Neuronal stem cell (in vitro differentiated cells): ENCODE measurements around the gene F12.

Experiments
- DNase-seq: peaks from one replicate; pipeline ENCODE4 v3.0.0-alpha.2; 2013; ENCODE audit warnings: low spot score
- H2AFZ ChIP-seq: one replicate; pipeline ENCODE4 v1.6.1; 2013; ENCODE audit warnings: mild to moderate bottlenecking, low read length, inconsistent platforms
- H2AK5ac ChIP-seq: 2 replicates; pipeline ENCODE4 v1.6.1; 2013; ENCODE audit warnings: low read depth, mild to moderate bottlenecking, inconsistent platforms, low read length, moderate library complexity, mixed read lengths
- H2BK120ac ChIP-seq: 2 replicates; pipeline ENCODE4 v1.6.1; 2013; ENCODE audit warnings: low read depth, mild to moderate bottlenecking, inconsistent platforms, low read length, moderate library complexity, mixed read lengths
- H2BK12ac ChIP-seq: one replicate; pipeline ENCODE4 v1.6.1; 2013; ENCODE audit warnings: low read length, inconsistent platforms
- H2BK15ac ChIP-seq: 2 replicates; pipeline ENCODE4 v1.6.1; 2013; ENCODE audit warnings: mild to moderate bottlenecking, low read length, inconsistent platforms, mixed read lengths
- H2BK5ac ChIP-seq: one replicate; pipeline ENCODE4 v1.6.1; 2013; ENCODE audit warnings: inconsistent platforms, mild to moderate bottlenecking, low read length, moderate library complexity
- H3K14ac ChIP-seq: one replicate; pipeline ENCODE4 v1.6.1; 2013; ENCODE audit warnings: low read length, inconsistent platforms
- H3K18ac ChIP-seq: 2 replicates; pipeline ENCODE4 v1.6.1; 2013; ENCODE audit warnings: low read length, inconsistent platforms
- H3K23ac ChIP-seq: 2 replicates; pipeline ENCODE4 v1.6.1; 2013; ENCODE audit warnings: low read depth, mild to moderate bottlenecking, mixed read lengths, low read length, inconsistent platforms; ENCODE audit not compliant: poor library complexity
- H3K27ac ChIP-seq: replicated peaks from 3 replicates; pipeline ENCODE4 v1.5.1; 2013; ENCODE audit warnings: low read length, inconsistent platforms
- H3K27me3 ChIP-seq, 3 experiments: 2 replicates each; pipeline ENCODE4 v1.6.1; 2013; ENCODE audit warnings: low read length in 3 of 3, mild to moderate bottlenecking in 2 of 3, inconsistent platforms in 1 of 3, low read depth in 1 of 3, mixed read lengths in 1 of 3, moderate library complexity in 1 of 3; ENCODE audit not compliant: control insufficient read depth in 3 of 3, insufficient read depth in 3 of 3
- H3K36me3 ChIP-seq, 2 donors: replicated peaks in 1 of 2; 2 replicates each; pipeline ENCODE4 v1.6.1; 2013; ENCODE audit warnings: low read length in 2 of 2; ENCODE audit not compliant: control insufficient read depth in 2 of 2, insufficient read depth in 2 of 2
- H3K4ac ChIP-seq: 2 replicates; pipeline ENCODE4 v1.6.1; 2013; ENCODE audit warnings: inconsistent platforms, mild to moderate bottlenecking, low read length, moderate library complexity
- H3K4me1 ChIP-seq, 2 donors: 1 replicate in 1 of 2; 2 replicates in 1 of 2; pipeline ENCODE4 v1.6.1; 2013; ENCODE audit warnings: low read length in 2 of 2, low read depth in 1 of 2; ENCODE audit not compliant: control insufficient read depth in 2 of 2, insufficient read depth in 1 of 2
- H3K4me2 ChIP-seq: one replicate; pipeline ENCODE4 v1.6.1; 2013; ENCODE audit warnings: mild to moderate bottlenecking, low read length, inconsistent platforms; ENCODE audit not compliant: insufficient read depth, poor library complexity, severe bottlenecking
- H3K4me3 ChIP-seq, 2 donors: 2 replicates each; pipeline ENCODE4 v1.5.1; 2013; ENCODE audit warnings: low read length in 2 of 2, mild to moderate bottlenecking in 2 of 2, inconsistent platforms in 1 of 2, moderate library complexity in 1 of 2
- H3K79me1 ChIP-seq: one replicate; pipeline ENCODE4 v1.6.1; 2013; ENCODE audit warnings: low read depth, mild to moderate bottlenecking, inconsistent platforms, low read length, moderate library complexity
- H3K9ac ChIP-seq: one replicate; pipeline ENCODE4 v1.6.1; 2013; ENCODE audit warnings: mild to moderate bottlenecking, low read depth, low read length, inconsistent platforms; ENCODE audit not compliant: poor library complexity
- H3K9me3 ChIP-seq, 2 donors: replicated peaks in 1 of 2; 2 replicates each; pipeline versions ENCODE3 to v1.6.1; 2013; ENCODE audit warnings: low read length in 2 of 2, mild to moderate bottlenecking in 2 of 2, inconsistent platforms in 1 of 2, low read depth in 1 of 2, mixed read lengths in 1 of 2, moderate library complexity in 1 of 2; ENCODE audit not compliant: control insufficient read depth in 2 of 2, insufficient read depth in 1 of 2
- H4K8ac ChIP-seq: one replicate; pipeline ENCODE4 v1.6.1; 2013; ENCODE audit warnings: low read depth, mild to moderate bottlenecking, inconsistent platforms, low read length, moderate library complexity
- H4K91ac ChIP-seq: one replicate; pipeline ENCODE4 v1.6.1; 2013; ENCODE audit warnings: low read length, low read depth, mild to moderate bottlenecking, inconsistent platforms; ENCODE audit not compliant: poor library complexity
- WGBS, 2 donors: extraction: QIAGEN DNeasy Blood & Tissue Kit; methylation state at CpG; one replicate each; pipeline ENCODE4 v1.1.7; 2013; ENCODE audit warnings: missing lambda C conversion rate in 2 of 2, mixed read lengths in 1 of 2; ENCODE audit not compliant: insufficient read length in 2 of 2, insufficient replicate concordance in 1 of 2; ENCODE audit errors: extremely low coverage in 2 of 2; 5-methylcytosine and 5-hydroxymethylcytosine counted together

Gene F12

DNA sequence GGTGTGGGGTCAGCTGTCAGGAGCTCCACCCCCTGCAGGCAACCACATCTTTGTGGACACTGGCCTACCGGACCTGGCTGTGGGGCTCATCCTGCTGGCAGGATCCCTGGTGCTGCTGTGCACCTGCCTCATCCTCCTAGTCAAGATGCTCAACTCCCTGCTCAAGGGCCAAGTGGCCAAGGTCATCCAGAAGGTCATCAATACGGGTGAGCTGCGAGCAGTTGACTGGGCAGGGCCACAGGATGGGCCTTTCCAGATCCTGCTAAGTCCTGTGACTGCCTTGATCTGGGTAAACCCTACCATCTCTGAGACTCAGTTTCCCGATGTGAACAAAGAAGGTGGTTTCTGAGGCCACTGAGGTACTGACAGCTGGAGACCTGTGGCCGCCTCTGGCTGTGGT is 15.4 kb downstream of the F12 start:
- H3K4me2 ChIP-seq = no peak overlapping the region
- peak overlapping the region; percentile 62 for H2BK15ac ChIP-seq
- no peak overlapping the region for H3K27ac ChIP-seq
- H3K4me1 ChIP-seq = peaks cover 2 to 10% of the 10 kb centered on the region in 2 donors
- H2AFZ ChIP-seq = no peak overlapping the region
- no CpG with 5 or more reads among the region's 5 CpGs for WGBS, 2 donors
- H3K9ac ChIP-seq = no peak overlapping the region
- no peaks in the 10 kb centered on the region for H3K9me3 ChIP-seq
- H4K8ac ChIP-seq = no peak overlapping the region
- peak overlapping the region; percentile 54 for H2BK5ac ChIP-seq
- DNase-seq = no peak
- H3K27me3 ChIP-seq = peaks cover 0 to 46% (median 0%) of the 10 kb centered on the region in 3 experiments
- H3K4me3 ChIP-seq = no peak overlapping the region
- H3K18ac ChIP-seq = peak overlapping the region; percentile 33
- no peak overlapping the region for H4K91ac ChIP-seq
- no peak overlapping the region for H3K14ac ChIP-seq
- H3K23ac ChIP-seq = no peak overlapping the region
- H2AK5ac ChIP-seq = no peak overlapping the region
- no peaks in the 10 kb centered on the region for H3K36me3 ChIP-seq
- H3K79me1 ChIP-seq = peaks cover 1% of the 10 kb centered on the region
- no peak overlapping the region for H2BK12ac ChIP-seq
- H3K4ac ChIP-seq = no peak overlapping the region
- no peak overlapping the region for H2BK120ac ChIP-seq

DNA sequence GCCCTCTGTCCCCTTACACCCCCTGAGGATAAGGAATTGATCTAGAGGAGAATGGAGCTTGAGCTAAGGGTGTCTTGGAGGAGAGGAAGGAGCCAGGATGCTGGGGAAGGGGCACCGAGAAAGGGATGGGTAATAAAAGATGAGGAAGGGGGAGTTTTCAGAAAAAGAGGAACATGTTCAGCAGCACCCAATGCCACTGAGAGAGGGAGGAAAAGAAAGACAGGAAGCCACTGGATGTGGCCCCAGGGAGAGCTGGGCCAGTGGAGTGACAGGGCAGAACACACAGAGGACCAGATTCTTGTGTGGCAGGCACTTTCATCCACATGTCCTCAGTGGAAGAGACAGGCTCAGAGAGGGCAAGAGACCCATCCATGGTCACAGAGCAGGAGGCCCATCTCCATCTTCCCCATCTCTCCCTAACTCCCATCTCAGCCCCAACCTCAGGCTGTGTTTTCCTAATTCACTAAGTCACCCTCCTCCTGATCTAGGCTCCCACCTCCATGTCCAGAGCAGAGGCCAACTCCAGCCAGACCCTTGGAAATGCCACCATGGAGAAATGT is 16.1 kb downstream of the F12 start:
- Histone ChIP-seq H2BK12ac (no peak overlapping the region), H3K9me3 (no peaks in the 10 kb centered on the region), H3K14ac (no peak overlapping the region), H4K91ac (no peak overlapping the region), H3K18ac (no peak overlapping the region), H2BK120ac (no peak overlapping the region), H3K4ac (no peak overlapping the region), H3K23ac (no peak overlapping the region), H2BK5ac (no peak overlapping the region), H3K27ac (no peak overlapping the region), H3K4me1 (peaks cover 2 to 14% of the 10 kb centered on the region in 2 donors), H3K4me3 (no peak overlapping the region), H4K8ac (no peak overlapping the region), H3K4me2 (no peak overlapping the region), H3K27me3 (peaks cover 0 to 52% (median 0%) of the 10 kb centered on the region in 3 experiments), H2AK5ac (no peak overlapping the region), H3K79me1 (no peaks in the 10 kb centered on the region), H2BK15ac (no peak overlapping the region), H3K9ac (no peak overlapping the region), H2AFZ (no peak overlapping the region), H3K36me3 (no peaks in the 10 kb centered on the region)
- no peak for DNase-seq
- WGBS, 2 donors = no CpG with 5 or more reads among the region's 1 CpG

- Histone ChIP-seq H3K4me1 (peaks cover 2 to 14% of the 10 kb centered on the region in 2 donors), H2AK5ac (no peak overlapping the region), H3K18ac (no peak overlapping the region), H2AFZ (no peak overlapping the region), H4K8ac (no peak overlapping the region), H2BK15ac (no peak overlapping the region), H3K36me3 (no peaks in the 10 kb centered on the region), H3K27me3 (peaks cover 0 to 51% (median 0%) of the 10 kb centered on the region in 3 experiments), H2BK120ac (peak overlapping the region; percentile 30), H2BK5ac (no peak overlapping the region), H3K9ac (no peak overlapping the region), H3K79me1 (no peaks in the 10 kb centered on the region), H3K14ac (no peak overlapping the region), H3K23ac (no peak overlapping the region), H3K9me3 (no peaks in the 10 kb centered on the region), H2BK12ac (no peak overlapping the region), H3K4me3 (no peak overlapping the region), H4K91ac (no peak overlapping the region), H3K4me2 (no peak overlapping the region), H3K4ac (no peak overlapping the region), H3K27ac (no peak overlapping the region)
- DNase-seq = no peak
- no CpG with 5 or more reads among the region's 5 CpGs for WGBS, 2 donors
Observed at GRCh38 chr5:177392765-177393164, 16.6 kb downstream of the F12 start.

DNA sequence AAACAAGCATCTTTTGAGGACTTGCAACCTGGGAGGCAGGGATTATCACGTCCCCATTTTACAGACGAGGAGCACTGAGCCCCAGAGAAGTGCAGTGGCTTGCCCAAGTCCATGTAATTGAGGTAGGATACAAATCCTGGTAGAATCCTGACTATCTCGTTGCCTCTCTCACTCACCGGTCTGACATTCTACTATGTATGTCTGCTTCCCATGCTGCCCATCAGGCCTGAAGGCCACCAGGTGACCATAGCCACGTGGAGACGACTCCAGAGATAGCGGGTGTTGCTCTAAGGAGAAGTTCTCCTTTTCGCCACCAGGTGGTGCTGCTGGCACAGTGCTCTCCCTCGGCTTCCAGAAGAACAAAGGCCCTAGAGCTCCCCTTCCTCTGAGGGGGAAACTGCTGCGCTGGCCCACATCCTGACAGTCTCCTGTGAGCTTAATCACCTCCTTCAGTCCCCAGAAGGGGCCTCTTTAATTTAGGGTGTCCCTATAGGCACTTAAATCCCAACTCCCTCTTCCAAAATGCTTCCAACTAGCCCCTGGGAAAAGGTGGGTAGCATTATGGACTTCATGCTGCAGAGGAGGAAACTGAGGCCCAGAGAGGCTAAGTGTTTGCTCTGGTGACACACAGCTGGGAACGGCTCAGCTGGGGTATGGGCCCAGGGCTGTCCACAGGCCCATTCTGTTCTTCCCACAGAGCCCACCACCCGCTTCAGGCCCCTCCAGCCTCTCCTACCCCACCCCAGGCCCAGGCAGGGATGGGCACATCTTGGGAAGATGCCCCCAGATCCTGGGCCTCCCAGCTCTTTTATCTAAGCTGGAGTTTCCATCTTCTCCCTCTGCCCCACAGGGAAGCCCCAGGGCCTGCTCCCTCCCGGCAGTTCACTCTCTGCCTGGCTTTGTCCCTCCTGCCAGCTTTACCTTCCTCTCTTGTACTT is 18.7 kb downstream of the F12 start:
- peak overlapping the region; percentile 2 for H2BK12ac ChIP-seq
- DNase-seq = peak; percentile 87
- no peak overlapping the region for H3K14ac ChIP-seq
- peak overlapping the region; percentile 82 for H2BK15ac ChIP-seq
- H3K9me3 ChIP-seq = no peaks in the 10 kb centered on the region
- H3K27me3 ChIP-seq = peaks cover 0 to 47% (median 0%) of the 10 kb centered on the region in 3 experiments
- no peak overlapping the region for H3K4ac ChIP-seq
- peaks cover 2 to 14% of the 10 kb centered on the region in 2 donors for H3K4me1 ChIP-seq
- H3K36me3 ChIP-seq = no peaks in the 10 kb centered on the region
- no peak overlapping the region for H3K4me2 ChIP-seq
- peak overlapping the region; percentile 99 for H2AK5ac ChIP-seq
- H3K18ac ChIP-seq = peak overlapping the region; percentile 20
- H3K79me1 ChIP-seq = no peaks in the 10 kb centered on the region
- H3K23ac ChIP-seq = no peak overlapping the region
- no peak overlapping the region for H3K27ac ChIP-seq
- H4K91ac ChIP-seq = no peak overlapping the region
- WGBS, 2 donors = no CpG with 5 or more reads among the region's 13 CpGs
- H2AFZ ChIP-seq = peak overlapping the region; percentile 87
- H2BK120ac ChIP-seq = peak overlapping the region; percentile 21
- H3K4me3 ChIP-seq = no peak overlapping the region
- peak overlapping the region; percentile 54 for H2BK5ac ChIP-seq
- H3K9ac ChIP-seq = no peak overlapping the region
- peak overlapping the region; percentile 7 for H4K8ac ChIP-seq
